DMS153 treated with DMSO at 0.1 percent for 48 hours (cell line): Measurements from ENCODE around the gene KRT37.
A peak's percentile ranks its signal among the peaks of the same experiment; 100 is the strongest.
"Not testable (repeated sequence)": the region's sequence is repeated elsewhere in the genome, so short reads cannot be mapped to it uniquely, and the experiment has no call there.

Source experiments
- DNase-seq: peaks from one replicate; lab custom pipeline; 2025; ENCODE audit not compliant: unreplicated experiment; lab: John Stamatoyannopoulos, UW

KRT37 gene

GRCh38 chr17:41437254-41437653 lies 12.9 kb upstream of the KRT37 start:
- DNase-seq = no peak

- DNase-seq = no peak
Measured at GRCh38 chr17:41434415-41434814, 10.0 kb upstream of the KRT37 start.

- no peak for DNase-seq
Measured at GRCh38 chr17:41434005-41434404, 9.6 kb upstream of the KRT37 start.

GRCh38 chr17:41433586-41433985 lies 9.2 kb upstream of the KRT37 start:
- DNase-seq = no peak

DNA sequence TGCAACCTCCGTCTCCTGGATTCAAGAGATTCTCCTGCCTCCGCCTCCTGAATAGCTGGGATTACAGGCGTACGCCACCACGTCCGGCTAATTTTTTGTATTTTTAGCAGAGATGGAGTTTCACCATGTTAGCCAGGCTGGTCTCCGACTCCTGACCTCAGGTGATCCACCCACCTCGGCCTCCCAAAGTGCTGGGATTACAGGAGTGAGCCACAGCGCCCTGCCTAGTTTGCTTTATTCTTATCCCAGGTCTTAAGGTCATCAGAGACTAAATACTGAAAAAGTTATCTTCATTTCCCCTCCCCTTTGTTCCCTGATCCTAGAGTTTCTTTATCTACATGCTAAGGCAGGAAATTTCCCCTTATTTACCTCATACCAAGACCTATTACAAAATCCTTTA lies 6.0 kb upstream of the KRT37 start:
- not testable (repeated sequence) for DNase-seq

GRCh38 chr17:41429667-41430066 lies 5.3 kb upstream of the KRT37 start:
- DNase-seq = no peak

DNA sequence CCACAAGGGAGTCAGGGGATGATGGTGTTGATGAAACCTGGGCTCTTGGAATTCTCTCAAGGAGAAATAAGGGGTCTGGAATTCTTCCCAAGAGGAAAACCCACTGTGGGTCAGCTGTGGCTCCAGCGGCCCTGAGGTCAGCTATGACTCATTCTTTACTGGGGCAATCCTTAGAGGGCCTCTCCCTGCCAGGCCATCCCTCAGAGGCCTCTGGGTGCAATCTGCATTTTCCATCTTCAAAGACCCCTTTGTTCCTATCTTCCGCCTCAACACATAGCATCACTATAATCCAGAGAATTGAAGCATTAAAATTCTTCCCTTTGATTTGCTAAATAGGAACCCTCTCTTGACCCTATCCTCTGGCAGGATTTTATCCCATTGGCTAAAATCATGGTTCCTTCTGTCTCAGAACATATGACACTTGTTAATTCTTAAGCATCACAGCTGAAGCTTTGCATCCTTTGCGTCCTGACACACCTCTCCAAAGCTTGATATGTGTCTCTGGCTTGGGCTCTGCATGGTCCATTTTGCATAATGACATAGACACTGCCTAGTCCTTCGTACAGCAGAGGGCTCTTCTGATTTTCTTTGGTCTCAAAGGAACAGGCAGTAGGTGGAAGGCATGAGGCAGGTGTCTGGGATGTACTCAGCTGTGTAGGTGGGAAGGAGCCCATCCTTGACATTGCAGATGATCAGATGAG lies 4.4 kb upstream of the KRT37 start:
- DNase-seq = no peak

- not testable (repeated sequence) for DNase-seq
Measured at GRCh38 chr17:41422586-41422985, 1.8 kb downstream of the KRT37 start.

DNA sequence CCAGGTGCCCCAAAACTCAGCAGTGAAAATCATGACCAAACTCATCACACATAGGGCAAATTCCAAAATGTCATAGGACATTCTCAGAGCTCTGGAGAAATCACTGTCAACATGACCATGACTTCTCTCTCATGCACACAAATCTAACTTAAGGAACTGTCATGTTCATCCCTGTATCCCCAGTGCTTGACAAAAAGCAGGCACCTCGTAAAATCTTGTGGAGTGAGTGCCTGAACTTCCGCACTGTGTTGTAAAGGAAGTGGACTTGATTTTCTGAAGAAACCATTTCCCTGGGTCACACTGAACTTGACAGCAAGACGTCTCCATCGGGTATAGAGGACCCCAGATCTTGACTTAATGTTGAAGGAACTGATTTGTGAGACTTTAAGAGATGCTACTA lies 2.8 kb downstream of the KRT37 start:
- no peak for DNase-seq

DNA sequence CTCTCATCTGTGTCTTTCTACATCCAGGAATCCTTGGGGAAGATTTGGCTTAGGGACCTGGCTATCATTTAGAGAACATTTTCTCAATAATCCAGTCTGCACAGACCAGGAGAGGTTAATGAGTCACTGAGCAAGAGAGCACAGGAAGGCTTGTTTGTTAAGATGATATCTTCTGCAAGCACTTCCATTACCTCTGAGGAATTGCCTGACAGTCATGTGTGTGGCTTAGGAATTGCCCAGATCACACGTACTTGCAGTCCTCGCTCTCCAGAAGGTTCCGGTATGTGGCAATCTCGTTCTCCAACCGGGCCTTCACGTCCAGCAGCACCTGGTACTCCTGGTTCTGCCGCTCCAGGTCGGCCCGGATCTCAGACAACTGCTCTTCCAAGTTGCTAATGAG lies 3.3 kb downstream of the KRT37 start:
- no peak for DNase-seq

GRCh38 chr17:41420134-41420533 lies 4.3 kb downstream of the KRT37 start:
- no peak for DNase-seq

DNA sequence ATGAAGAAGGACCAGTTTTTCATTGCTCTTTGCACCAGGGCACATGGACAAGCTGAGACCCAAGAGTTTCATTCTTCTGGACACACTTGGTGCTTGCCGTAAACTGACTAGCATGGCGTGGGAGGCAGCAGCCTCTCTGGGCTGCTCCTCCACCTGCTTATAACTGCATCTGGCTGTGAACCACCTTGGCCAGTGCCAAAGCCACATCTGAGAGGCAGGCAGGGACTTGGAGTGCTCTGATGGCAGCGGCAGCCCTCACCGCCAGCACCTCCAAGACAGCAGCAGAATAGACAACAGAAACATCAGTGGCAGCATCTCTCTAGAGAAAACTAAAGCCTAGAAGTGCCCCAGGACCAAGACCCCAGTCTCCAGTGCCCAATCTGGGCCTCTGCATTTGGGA lies 4.7 kb downstream of the KRT37 start:
- no peak for DNase-seq

DNA sequence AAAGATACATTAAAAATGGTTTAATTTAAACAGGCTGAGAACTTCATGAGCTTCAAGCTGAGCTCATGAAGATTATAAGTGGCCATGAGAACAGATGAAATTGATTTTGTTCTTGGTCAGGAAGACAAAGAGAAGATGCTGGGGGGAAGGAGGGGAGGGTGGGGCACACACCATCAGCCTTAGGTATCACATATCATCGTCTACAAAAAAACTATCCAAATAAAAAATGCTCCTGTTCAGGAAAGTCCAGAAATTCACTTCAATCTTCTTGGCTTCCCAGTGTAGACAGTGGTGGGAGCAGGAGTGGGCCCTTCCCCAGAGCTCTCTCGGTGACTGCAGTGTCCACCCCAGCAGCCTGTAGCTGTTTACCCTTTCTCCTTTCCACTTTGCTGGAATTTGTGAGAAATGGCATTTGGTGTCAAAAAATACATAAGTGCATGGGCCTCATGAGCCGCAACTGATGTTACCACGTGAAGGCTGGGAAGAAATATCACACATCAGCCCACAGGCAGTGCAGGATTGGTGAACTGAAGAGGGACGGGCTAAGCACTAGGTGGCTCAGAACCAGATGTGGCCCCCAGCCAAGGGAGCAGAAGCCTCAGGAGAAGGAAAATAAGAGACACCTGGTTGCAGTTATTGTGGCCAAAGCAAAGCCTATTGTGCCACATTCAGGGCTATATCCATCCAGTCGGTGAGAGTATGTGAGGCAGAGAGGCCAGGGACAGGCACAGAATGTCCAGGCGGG lies 6.1 kb downstream of the KRT37 start:
- no peak for DNase-seq

GRCh38 chr17:41417576-41418015 lies 6.8 kb downstream of the KRT37 start:
- DNase-seq = no peak

- DNase-seq = peak; percentile 34
Measured at GRCh38 chr17:41417127-41417526, 7.3 kb downstream of the KRT37 start.

DNA sequence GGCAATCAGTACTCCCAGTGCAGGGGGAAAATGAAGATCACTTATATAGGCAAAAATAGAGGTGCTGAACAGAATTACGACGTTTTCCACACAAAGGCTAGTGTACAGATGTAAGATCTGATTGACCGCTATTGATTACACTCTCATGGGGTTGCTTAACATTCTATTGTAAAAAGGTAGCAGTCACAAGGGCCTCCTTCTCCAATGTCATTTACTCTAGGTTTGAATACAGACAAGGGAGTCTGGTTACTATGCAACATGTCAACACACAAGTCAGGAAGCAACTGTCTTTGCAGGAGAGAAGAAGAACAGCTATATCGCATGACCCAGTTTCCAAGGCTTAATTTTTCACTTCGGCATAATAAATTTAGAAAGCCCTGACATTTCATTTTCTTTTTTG lies 7.9 kb downstream of the KRT37 start:
- peak; percentile 60 for DNase-seq

DNA sequence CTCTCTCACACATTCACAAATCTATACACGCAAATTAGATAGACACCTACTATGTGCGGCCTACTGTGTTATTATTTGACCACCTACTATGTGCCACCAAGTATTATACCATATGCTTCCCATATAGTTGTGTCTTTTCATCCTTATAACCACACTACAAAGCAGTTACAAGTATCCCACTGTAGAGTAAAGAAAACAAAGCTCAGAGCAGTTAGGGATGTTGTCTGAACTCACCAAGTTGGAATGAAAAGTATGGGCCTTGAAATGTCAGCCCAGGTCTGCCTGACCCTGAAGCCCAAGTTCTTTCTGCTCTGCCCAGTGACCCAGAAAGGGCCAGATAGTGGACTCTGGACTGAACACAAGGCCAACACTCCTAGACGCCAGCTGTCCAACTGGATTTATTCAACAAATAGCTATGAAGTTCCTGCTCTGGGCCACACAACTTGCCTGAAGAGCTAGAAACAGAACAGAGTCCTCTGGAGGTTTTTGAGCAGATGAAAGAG lies 8.5 kb downstream of the KRT37 start:
- DNase-seq = no peak

DNA sequence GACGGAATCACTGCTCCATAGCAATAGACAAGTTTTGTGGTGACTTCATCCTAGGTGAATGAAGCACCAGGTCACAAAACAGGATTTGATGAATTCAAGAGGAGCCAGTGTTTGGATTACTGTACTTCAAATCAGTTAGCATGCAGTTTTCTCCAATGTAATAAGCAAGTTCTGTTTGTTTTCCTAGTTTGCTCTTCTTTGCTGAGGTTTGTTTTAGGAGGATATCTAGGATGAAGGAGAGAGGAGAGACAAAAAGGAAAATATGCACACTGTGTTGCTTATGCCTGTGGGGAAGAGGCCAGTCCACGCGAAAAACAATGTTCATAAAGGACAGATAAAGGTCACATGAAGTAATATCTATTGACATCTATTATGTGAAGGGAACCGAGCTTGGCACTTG lies 9.0 kb downstream of the KRT37 start:
- DNase-seq = no peak

GRCh38 chr17:41413982-41414381 lies 10.4 kb downstream of the KRT37 start:
- no peak for DNase-seq

DNA sequence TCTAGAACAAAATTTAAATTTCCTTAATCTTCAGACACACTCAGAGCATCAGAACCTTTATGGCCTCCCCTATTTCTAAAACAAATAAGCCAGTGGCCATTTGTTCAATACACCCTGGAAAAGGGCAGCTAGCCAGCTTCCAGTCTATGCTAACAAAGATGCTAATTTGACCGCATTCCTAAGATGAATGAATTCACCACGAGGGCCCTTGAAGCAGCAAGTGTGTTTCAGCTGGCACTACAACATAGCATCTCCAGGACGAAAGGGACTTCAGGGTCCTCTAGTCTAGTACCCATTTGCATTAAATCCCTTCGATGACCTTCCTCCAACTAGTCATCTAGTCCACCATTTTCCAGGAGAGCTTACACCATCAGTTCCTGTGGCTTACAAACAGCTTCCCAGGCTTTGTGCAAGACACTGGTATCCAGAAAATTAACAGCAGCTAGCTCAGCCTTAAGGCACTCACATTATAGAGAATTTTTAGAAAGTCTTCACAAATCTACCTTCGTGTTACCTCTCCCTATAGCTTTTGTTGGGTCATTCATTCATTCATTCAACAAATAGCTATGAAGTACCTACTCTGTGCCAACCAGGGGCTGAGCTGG lies 10.9 kb downstream of the KRT37 start:
- DNase-seq = no peak

- no peak for DNase-seq
Measured at GRCh38 chr17:41411072-41411840, 13.1 kb downstream of the KRT37 start.
